Measurements from ENCODE around the gene COL4A1.

The COL4A1 gene

GRCh38 chr13:110306960-110307766 lies at the start of gene COL4A1, which contains the start of gene COL4A2:
Gene COL4A1 (minus strand): TSS chr13:110307157. CDS start chr13:110307027, 130 bp downstream.
Gene COL4A2 (plus strand): TSS chr13:110307284. CDS start chr13:110307904, 620 bp downstream.
- DNase-seq (ENCODE audit: low spot score) = peak; percentile 83

DNA sequence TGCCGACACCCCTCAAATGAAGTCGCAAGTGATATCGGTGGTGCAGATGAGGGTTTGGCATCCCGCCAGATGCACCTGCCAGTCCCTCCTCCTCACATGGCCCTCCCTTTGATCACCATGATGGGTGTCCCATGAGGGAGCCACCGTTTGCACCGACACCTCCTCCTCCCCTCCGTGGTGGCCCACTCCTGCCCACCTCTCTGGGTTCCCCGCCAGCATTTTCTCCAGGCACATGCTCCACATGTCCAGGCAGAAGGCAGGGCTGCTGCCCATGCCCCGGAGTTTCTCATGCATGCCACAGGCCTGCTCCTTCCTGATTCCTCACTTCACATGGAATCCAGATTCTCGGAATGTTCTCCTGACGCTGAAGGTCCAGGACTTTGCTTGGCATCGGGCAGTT lies 49.4 kb upstream of the COL4A1 start:
- DNase-seq (ENCODE audit: low spot score) = no peak

DNA sequence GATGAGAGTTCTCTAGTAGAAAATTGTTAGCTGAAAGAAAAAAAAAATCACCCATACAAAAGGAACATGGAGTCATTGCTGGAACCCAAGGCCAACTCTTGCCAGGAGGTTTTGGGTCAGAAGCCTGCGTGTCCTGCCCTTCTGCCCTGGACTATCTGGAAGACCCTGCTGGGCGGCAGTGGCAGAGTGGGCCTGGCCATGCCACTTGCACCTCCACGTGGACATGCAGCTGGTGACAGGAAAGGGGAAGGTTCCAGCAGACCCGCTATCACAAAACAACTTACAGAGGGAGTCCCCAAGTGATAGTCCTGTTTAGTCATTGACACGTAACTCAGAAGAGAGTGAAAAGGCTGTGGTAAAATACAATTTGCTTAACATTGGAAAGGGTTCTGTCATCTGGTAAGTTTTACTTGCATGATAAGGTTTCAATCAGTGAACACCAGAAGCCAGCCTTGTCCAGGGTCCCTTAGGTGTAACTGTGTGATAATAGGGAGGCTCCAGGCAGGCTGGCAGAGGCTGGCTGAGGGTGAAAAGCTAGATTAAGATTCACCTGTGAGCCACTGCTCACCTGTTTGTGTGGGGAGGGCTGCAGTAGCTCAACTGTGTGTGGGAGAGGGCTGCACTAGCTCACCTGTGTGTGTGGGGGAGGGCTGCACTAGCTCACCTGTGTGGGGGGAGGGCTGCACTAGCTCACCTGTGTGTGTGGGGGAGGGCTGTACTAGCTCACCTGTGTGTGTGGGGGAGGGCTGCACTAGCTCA lies 47.9 kb upstream of the COL4A1 start:
- DNase-seq (ENCODE audit: low spot score) = no peak

GRCh38 chr13:110354123-110354627 lies 47.2 kb upstream of the COL4A1 start:
- no peak for DNase-seq (ENCODE audit: low spot score)

DNA sequence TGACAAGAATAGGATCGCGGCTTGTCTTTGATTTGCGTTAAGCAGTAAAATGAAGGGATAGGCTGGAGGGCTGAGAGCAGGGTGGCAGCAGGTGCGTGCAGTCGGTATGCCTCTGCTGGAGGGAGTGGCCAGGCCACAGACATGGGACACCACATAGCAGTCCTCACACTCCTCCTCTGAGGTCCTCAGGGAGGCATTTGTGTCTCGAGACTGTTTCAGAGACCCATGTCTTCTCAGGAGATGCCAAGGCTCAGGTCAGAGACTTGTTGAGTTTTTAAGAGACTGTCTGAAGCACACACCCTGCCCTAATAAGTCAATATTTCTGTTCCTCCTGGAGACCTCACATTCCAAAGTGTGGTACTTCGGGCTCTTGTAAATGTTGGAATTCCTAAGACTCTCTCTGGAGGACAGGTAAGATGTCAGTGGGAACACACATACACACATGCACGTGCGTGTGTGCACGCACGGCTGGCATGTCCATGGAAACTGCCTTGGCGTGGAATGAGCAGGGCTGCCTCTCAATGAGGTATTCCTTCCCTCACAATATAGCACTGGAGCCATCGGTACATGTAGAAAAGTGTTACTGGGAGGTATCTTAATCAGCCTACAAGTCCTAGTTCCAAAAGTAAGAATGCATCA lies 46.5 kb upstream of the COL4A1 start:
- no peak for DNase-seq (ENCODE audit: low spot score)

- no peak for DNase-seq (ENCODE audit: low spot score)
Measured at GRCh38 chr13:110352735-110353134, 45.8 kb upstream of the COL4A1 start.

GRCh38 chr13:110351636-110352420 lies 44.9 kb upstream of the COL4A1 start:
- DNase-seq (ENCODE audit: low spot score) = no peak

DNA sequence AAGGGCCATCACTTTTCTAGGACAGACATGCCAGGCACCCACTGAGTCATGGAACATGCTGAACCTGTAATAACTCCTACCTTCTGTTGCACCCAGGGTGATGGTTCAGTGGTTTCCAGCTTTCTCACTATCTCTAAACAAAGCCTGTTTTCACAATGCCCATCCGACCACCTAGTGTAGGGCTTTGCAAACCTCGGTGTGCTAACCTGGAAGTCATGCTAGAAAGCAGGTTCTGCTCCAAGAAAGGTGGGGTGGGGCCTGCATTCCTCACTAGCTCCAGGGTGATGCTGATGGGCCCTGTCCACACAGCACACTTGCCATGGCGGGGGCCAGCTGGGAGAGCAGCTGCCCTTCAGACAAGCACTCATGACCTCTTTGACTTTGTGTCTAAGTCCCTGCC lies 43.6 kb upstream of the COL4A1 start:
- DNase-seq (ENCODE audit: low spot score) = no peak

DNA sequence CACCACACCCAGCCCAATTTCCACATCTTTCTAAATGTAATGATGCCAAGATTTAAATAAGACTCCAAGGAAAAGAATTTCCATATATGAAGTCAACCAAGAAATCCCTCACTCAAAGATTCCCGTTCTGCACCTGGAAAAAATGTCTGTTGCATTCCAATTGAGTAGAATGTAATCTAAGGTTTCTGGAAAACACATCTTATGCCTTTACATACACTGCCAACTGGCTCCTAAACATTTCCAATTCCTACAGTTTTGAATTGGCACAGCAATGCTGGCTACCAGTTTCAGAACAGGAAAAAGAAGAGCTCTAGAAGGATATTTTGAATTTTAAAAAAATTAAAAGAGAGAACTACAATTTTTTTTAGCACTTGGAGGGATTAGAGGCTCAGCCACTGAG lies 43.1 kb upstream of the COL4A1 start:
- DNase-seq (ENCODE audit: low spot score) = no peak

DNA sequence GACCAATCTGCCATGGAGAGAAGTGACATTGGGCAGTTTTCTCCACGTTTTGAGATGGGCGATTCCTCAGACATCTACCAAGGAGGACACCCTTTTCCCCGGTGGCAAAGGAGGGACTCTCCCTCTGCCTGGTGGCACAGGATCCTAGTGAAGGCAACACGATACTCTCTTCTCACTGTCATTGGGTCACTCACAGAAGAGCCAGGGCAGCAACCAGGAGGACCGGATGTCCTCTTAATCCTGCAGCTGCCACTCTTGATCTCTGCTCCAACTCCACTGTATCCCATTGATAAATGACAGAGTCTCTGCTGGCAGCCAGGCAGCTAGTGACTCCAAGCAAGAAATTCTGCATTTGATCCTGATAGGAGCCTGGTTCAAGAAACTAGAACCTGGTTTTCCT lies 42.3 kb upstream of the COL4A1 start:
- DNase-seq (ENCODE audit: low spot score) = no peak

DNA sequence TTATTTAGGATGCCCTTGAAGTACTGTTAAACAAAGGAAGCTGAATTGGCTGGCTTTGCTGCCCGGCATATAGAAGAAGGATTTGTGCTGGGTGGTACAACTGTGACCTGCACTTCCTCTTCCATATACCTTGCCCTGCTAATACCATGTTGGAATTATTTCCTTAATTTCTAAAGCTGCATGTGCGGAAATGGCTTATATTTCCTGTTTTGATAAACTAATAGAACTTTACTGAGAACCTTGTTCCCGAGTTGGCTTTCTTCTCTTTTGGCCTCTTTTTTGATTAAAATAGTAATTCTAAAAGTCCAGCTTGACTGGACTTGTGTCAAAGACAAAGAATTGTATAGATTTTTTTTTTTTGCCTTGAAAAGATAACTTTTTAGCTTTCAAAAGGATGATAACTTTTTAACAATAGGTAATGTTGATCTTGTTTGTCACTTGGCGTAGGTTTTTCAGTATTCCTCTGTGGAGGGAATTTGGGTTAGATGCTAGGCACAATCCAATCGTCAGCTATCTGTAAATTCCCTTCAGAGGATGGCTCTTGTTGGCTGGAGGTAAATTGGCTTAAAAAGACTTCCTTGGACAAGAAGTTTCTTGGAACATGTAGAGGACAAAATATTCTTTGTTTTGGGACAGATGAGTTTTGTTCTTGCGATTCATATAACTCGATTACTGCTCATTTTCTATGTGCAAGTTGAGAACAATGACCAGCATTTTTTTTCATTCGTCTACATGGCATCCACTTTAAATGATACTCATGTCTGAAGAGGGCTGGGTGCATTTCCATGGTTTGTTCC lies 41.5 kb upstream of the COL4A1 start:
- no peak for DNase-seq (ENCODE audit: low spot score)

- no peak for DNase-seq (ENCODE audit: low spot score)
Measured at GRCh38 chr13:110347535-110348308, 40.8 kb upstream of the COL4A1 start.

GRCh38 chr13:110347088-110347487 lies 40.1 kb upstream of the COL4A1 start:
- DNase-seq (ENCODE audit: low spot score) = no peak

DNA sequence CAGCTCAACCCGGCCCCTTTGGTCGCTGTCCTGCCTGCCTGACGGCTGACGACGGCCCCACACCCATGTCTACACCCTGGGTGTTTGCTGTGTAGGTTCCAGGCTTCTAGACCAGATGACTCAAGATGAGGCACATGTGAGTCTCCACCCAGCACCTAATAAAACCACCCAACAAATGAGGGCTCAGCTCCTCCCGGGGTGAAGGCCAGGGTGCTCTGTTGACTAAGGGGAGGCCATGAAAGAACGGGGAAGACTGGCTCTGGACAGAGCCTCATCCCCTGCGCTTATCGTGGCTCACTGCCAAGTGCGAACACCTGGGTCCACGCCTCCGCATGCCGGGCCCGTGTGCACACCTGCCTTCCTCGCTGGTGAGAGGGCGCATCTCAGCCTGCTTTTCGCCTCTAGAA lies 39.7 kb upstream of the COL4A1 start:
- no peak for DNase-seq (ENCODE audit: low spot score)

DNA sequence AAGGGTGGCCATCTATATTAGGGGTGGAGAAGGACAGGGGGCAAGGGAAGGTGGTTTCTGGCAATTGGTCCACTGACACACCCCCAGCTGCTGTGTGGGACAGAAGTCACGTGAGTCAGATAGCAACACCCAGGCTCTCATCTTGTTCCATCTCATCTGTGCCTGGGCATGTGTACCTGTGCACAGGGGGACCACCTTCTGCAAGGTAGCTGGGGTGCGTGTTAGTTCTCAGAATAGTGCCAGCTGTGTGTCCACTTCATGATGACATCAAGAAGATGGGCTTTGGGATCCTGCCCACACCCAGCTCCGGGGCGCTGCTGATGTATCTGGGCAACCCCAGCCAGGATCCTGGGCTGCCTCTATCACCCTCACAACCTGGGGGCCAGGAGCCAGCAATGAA lies 38.7 kb upstream of the COL4A1 start:
- no peak for DNase-seq (ENCODE audit: low spot score)

DNA sequence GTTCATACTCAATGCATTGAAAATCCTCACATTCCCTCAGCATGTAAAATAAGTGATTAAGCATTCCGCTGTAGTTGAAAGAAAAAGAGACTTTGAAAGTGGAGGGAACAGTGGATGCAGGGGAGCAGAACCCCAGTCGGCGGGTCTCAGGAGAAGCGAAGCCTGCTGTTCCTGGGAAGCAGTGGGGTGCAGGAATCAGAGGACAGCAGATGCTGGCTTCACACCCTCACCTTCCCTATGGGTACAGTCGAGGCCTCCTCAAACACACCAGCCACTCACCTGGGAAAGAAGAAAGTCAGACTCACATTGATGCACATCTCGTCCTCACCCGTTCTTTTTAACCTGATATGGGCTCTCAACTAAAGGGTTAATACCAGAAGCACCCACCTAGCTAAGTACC lies 38.3 kb upstream of the COL4A1 start:
- DNase-seq (ENCODE audit: low spot score) = no peak

GRCh38 chr13:110344320-110344719 lies 37.4 kb upstream of the COL4A1 start:
- no peak for DNase-seq (ENCODE audit: low spot score)

DNA sequence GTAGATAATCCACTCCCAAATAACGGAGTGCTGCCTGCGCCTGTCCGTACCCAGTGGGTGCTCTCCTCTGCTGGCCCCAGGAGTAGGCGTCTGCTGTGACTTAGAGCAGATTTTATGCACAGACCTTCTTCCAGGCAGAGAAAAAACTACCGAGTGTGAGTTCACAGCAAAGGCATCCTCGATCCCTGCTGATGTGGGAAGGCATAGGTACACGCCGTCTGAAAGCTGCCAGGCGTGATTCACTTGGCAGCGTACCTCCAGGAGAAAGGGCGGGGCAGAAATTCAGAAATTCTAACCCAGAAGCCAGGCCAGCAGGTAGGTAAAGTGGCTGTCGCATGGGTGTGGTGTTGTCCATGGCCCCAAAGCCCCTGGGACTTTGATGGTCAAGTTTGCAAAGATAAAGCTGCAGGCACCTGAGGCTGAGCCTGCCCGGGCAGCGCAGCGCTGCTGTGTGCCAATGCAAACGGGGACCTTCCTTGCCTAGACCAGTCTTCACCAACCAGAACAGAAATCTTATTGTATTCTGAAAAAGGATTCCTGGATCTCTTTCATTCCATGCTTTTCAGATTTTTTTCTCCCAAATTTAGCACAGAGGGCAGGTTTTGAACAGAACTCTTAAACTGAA lies 36.4 kb upstream of the COL4A1 start:
- DNase-seq (ENCODE audit: low spot score) = no peak

DNA sequence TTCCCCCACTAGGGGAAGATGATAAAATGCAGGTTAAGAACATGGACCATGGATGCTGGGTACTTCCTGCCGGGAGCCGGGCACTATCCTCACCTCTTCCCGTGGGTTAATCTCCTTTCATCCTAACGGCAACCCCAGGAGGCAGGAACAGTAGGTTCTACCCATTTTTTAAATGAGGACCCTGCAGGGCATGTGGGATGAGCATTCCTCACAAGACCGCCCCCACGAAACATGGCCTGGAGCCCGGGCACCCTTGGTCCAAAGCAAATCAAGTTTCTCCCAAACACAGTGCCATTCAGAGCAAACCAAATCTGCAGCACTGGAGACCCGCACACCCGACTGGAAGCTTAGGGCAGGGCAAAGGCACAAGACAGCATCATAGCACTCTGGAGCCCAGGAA lies 35.5 kb upstream of the COL4A1 start:
- no peak for DNase-seq (ENCODE audit: low spot score)
